A673 (cell line): Measurements from ENCODE around the gene CCDC33.

Source experiments
- CTCF ChIP-seq: fragments of 300-800, 200-600 bp; sonication (generic); conservative IDR thresholded peaks from 2 replicates; pipeline ENCODE4 v1.5.1; 2017; ENCODE audit warnings: low read depth, mild to moderate bottlenecking, antibody characterized with exemption, low read length, moderate library complexity, mixed read lengths
- EZH2 ChIP-seq: fragments of 200-600 bp; sonication (generic); IDR thresholded peaks from 2 replicates; pipeline ENCODE4 v1.6.1; 2017; ENCODE audit warnings: borderline replicate concordance, low read depth, mild to moderate bottlenecking, mixed read lengths, antibody characterized with exemption, low read length; ENCODE audit not compliant: poor library complexity, severe bottlenecking

- TF ChIP-seq EZH2 (no peak), CTCF (peak; percentile 89)
Measured at GRCh38 chr15:74375303-74375693, 139.2 kb downstream of the CCDC33 start.
